Stimulated activated CD4-positive, alpha-beta T cell treated with anti-CD3 and anti-CD28 coated beads, TNF-alpha, amount 100 ng/mL, for 24 hours (primary cell): Measurements from ENCODE around the gene CLINT1.
"Not testable (repeated sequence)": the region's sequence is repeated elsewhere in the genome, so short reads cannot be mapped to it uniquely, and the experiment has no call there.

ENCODE experiments used
- DNase-seq, 3 experiments: peaks; one replicate each; pipeline ENCODE4 v3.0.0-alpha.2; 2020; ENCODE audit warnings: low read depth in 3 of 3

The CLINT1 gene

DNA sequence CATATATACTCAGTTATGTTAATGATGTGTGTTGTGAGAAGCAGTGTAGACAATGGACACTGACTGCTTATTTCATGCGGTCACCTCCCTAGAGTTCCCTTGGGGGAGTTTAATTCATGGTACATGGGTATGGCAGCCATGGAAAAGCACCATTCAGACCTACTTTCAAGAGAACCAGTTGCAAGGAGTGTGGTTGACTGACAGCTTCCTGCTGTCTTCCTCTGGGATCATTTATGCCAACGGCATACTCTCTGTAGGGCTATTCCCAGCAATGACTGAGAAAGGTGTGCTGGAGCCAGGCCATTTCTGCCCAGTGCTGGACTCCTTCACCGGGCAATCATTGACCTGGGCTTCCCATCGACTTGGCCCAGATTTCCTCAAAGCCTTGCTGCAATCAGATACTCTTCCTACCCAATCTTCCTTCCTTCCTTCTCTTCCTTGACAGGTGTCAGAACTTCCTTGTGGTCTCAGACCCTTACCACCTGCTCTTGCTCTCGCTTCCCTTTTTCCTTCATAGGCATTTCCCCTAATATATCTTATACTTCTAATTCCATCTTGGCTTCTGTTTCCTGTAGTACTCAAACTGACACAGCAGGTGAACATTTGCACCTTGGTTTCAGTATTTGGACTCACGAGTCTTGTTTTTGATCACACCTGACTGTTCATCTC lies 3.4 kb upstream of the CLINT1 start:
- no peak for DNase-seq

DNA sequence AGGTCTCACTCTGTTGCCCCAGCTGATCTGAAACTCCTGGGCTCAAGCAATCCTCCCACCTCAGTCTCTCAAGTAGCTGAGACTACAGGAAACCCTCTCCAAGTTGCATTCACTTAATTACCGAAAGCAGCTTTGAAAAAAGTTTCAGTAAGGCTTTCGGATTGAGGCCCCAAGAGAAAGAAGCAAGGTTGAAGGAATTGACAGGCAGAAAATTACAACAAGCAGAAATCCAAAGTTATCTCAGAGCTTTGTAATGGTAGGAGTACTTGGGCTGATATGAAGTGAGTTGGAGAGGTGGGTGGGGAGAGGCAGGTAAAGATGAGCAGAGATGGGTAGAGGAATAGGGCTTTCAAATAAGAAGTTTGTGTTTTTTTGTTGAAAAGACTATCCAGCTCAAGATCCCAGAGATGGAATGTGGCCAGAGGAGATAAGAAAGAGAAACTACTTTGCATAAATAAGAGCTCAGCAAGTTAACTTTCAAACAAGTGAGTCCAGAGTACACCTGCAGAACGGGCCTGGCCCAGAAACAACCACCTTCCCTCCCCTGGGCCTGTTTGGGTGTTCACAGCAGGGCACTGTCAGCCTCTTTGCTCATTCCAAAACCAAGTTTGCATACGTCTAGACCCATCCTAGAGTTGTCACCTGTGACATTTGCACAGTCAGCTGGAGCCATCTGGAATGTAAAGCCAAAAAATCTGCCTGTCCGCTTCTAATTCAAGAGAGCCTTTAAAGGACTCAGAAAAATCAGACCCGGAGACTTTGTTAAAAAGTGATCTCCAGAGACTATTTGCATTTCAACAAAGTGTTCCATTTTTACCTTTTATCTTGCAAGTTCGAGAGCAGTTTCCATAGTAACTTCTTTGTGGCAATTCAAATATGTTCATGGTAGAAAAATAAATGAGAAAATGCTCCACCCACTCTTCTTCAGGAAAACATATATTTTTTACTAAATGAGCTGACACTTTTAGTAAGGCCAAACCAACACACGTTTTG lies 2.2 kb upstream of the CLINT1 start:
- no peak for DNase-seq

DNA sequence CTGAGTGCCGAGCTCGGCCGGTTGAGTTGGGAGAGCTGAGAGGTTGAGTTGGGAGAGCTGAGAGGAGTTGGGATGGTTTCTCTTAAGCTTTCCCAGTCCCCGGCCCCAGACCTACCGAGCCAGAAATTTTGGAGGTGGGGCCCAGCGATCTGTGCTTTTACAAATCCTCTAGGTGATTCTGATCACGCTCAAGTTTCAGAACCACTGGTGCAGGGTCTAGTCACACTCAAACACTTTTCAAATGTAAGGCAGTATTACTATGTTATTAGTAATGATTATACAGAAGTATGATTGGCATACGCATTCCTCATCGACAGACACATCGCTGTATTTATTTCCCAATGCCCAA lies 256 bp upstream of the CLINT1 start:
- no peak for DNase-seq

DNA sequence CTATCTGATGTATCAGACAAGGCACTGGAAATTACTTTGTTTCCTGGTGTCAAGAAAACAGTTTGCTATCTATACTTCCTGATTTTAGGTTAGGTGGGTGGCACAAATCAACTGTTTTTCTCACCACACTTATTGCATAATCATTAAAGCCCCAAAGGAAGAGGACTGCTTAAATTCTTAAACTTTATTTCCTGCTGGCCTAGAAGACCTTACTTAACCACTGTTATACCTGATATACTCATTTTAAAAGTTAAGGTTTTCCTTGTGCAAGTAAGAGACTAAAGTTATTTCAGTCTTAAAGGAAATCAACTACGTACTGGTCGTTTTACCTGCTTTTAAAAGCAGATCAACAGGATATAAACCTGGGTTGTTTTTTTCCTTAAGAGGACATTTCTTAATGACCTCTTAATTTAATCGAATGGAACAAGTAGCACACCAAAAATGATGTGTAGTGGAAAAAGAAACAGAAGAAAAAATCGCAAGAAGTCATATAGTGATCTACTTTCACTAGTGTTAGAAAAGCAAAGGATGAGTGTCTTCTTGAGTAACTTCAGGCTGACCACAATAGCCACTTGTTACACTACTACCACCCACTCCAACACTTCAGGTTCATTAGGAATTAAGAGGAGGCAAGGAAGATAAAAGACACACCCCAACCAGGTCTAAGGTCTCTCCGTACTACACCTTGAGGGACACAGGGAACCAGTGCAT lies 974 bp downstream of the CLINT1 start:
- DNase-seq = no peak

DNA sequence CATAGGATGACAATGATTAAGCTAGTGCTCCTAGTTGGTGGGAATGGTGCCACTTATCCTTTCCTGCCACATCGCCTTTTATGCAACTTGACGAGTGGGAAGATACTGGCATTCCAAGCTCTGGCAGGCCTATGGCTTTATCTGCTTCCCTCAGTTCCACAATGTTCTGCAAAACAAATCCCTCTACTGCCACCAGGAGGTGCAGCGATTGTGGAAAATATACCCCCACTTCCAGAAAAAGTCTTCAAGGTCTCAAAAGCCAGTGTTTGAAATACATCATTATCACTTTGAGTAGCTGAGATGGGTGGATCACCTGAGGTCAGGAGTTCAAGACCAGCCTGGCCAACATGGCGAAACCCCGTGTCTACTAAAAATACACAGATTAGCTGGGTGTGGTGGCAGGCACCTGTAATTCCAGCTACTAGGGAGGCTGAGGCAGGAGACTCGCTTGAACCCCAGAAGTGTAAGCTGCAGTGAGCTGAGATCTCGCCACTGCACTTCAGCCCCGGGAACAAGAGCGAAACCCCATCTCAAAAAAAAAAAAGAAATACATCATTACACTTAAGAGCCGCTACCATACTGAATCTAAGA lies 3.4 kb downstream of the CLINT1 start:
- DNase-seq = no peak

DNA sequence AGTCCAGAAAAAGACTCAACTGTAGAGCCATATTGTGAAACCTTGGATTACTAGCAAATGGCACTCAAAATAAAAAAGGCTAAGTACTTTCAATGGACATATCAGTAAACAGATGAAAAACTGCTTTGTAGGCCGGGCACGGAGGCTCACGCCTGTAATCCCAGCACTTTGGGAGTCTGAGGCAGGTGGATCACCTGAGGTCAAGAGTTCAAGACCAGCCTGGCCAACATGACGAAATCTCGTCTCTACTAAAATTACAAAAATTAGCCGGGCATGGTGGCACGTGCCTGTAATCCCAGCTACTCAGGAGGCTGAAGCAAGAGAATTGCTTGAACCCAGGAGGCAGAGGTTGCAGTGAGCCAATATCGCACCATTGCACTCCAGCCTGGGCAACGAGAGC lies 5.6 kb downstream of the CLINT1 start:
- DNase-seq = not testable (repeated sequence)

DNA sequence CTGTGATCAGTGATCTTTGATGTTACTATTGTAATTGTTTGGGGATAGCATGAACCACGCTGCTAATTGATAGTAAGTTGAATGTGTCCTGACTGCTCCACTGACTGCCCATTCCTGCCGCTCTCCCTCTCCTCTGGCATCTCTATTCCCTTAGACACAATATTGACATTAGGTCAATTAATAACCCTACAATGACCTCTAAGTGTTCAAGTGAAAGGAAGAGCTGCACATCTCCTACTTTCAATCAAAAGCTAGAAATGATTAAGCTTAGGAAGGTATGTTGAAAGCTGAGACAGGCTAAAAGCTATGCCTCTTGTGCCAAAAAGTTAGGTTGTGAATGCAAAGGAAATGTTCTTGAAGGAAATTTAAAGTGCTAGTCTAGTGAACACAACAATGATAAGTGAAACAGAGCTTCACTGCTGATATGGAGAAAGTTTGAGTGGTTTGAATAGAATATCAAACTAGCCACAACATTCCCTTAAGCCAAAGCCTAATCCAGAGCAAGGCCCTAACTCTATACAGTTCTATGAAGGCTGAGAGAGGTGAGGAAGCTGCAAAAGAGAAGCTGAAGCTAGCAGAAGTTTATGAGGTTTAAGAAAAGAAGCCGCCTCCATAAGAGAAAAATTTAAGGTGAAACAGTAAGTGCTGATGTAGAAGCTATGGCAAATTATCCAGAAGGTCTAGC lies 12.9 kb downstream of the CLINT1 start:
- DNase-seq = no peak

DNA sequence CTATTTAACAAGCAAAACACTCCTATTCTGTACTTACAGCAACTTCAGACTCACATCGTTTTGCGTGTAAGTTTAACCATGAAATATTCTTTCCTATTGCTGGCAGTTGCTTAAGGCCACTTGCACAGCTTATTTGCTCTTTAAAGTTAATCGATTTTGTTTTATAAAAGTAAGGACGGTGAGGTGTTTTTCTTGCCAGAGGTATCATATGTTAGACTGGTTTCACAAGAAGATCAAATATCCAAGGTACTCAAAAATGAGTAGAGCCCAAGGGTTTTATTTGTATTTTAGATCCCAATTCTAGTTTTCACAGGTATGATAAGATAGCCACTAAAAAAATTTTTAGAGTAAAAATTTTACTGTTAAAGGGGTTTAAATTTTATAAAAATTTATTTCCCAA lies 16.2 kb downstream of the CLINT1 start:
- DNase-seq = no peak

DNA sequence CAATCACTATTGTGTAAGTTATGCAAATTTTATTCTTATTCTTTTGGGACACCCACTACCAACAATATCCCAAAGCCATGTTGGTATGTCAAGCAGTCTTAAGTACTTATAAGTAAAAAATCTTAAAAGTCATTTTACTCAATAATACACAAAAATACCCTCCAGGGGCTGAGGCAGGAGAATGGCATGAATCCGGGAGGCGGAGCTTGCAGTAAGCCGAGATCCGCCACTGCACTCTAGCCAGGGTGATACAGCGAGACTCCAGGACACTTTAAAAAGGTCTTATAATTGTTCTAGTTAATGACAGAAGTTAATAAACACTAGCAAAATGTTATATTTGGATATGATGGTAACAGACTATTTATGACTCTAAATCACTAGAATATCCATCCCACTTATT lies 16.8 kb downstream of the CLINT1 start:
- DNase-seq = no peak

DNA sequence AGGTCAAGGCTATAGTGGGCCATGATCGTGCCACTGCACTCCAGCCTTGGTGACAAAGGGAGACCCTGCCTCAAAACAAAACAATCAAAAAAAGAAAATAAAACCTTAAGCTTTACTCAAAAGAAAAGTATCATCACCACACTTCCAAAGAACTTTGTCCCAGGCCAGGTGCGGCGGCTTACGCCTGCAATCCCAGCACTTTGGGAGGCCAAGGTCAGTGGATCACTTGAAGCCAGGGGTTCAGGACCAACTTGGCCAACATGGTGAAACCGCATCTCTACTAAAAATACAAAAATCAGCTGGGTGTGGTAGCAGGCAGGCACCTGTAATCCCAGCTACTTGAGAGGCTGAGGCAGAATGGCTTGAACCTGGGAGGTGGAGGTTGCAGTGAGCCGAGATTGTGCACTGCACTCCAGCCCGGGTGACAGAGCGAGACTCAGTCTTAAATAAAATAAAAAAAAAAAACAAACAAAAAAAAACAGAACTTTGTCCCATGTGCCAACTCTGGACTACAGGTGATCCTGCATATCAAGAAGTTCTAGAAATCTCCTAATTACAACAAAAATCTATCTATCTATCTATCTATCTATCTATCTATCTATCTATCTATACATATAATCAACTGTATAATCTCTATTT lies 19.7 kb downstream of the CLINT1 start:
- no peak for DNase-seq

DNA sequence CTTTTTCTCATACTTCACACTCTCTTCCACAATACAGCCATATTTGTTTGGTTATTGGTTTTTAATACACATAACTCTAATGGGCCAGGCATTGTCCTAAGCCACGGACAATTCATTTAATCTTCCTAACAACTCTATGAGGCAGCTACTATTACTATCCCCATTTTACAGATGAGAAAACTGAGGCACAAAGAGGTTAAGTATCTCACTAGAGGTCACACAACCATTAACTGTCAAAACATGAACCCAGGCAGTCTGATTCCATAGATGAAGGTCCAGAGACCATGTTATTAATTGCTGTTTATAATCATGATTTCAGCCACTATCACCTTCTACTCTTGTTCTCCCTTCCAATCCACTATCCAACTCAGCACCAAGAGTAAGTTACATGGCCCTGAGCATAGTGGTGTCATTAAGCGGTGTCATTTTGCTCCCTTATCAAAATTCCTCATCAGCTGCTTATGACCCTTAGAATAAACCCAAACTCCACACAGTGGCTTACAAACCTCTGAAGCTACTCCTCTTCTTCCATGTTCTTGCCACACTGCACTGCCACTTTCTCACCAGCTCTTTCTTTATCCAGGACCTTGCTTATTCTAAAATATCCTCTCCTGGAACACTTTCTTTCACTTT lies 22.7 kb downstream of the CLINT1 start:
- DNase-seq = no peak

DNA sequence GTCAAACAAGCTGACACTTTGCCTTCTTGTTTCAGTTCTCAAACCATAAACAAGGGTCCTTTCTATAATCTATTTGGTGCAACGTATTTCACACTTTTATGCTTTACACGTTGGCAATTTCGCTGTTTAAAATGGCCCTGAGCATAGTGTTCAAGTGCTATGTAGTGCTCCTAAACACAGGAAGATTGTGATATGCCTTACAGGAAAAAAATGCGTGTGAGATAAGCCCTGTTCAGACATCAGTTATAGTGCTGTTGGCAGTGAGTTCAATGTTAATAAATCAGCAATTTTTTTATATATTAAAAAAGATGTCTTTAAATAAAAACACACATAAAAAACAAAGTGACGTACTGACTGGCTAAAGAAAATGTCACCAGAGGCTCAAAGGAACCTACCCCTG lies 23.9 kb downstream of the CLINT1 start:
- DNase-seq = no peak

DNA sequence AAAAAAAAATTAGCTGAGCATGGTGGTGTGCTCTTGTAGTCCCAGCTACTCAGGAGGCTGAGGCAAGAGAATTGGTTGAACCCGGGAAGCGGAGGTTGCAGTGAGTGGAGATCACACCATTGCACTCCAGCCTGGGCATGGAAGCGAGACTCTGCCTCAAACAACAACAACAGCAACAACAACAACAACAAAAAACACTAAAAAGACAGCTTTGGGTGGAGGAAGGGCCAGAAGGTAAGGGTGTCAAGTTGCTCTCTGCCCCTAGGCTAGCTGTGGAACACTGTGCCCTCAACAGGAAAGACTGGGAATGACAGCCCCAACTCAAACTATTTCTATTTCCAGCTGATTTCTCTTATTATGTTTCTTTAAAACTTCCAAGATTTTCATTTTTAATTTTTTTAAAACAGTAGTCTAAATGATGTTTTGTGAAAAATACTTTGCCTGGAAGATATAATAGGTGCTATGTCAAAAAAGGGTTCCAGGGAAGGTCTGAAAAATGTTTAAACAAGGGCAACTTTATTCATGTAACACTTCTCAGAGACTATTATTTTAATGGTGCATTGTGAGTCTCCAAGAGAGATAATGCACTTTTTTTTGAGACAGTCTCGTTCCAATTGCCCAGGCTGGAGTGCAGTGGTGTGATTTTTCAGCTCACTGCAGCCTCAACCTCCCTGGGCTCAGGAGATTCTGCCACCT lies 29.9 kb downstream of the CLINT1 start:
- DNase-seq = no peak

DNA sequence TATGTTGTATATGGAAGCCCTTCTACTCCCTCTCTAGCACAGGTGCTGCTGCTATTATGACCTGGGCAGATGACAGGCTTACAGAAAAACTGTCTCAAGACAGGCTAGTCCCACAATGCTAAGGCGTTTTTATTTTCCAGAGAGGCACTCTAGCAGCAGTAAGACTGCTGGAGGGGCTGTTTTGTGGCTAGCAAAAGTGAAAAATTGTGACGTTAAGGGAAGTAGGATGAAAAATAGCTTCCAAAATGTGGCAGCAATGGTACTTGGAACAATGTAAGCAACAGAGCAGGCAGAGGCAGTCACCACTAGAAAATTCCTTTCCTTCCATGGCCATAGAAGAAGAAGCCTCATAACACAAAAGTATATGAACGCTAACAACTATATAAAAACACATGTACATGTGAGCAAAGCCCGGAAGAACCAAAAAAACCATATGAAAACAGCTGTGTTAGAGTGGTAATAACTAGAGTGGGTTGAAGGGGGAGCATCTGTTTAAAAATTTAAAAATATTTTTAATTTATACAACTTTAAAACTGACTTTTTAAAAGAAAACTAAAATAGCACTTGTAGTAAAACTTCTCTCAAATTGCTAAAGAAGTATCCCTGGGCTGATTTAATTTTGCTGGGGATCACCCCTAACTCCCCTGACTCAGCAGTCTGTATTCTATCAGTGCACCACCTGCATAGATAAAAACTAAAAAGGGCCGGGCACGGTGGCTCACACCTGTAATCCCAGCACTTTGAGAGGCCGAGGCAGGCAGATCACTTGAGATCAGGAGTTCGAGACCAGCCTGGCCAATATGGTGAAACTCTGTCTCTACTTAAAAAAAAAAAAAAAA lies 30.6 kb downstream of the CLINT1 start:
- no peak for DNase-seq

DNA sequence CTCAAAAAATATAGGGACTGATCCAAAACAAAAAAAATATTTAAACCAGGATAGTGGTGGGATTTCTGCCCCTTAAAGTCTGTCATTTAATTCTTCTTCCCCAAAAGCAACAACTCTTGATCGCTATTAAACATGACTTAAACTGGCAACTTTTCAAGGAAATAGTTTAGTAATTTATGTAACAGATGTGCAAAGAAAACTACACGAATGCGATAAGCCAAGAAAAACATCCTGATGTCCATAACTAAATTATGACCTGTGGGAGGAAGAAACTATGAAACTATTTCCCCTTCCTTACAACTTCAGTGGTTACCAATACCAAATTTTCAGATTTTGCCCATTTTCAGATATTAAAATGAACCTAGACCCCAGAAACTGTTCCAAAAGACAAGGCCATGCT lies 31.5 kb downstream of the CLINT1 start:
- DNase-seq = no peak

DNA sequence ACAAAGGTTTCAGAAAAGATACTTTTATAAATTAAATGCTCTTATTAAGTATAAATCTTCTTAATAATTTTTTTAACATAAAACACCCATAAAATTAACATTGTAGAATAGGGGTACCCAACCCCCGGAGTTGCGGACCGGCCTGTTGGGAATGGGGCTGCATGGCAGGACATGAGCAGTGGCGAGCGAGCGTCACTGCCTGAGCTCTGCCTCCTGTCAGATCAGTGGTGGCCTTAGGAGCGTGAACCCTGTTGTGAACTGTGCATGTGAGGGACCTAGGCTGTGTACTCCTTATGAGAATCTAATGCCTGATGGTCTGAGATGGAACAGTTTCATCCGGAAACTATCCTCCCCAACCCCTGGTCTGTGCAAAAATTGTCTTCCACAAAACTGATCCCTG lies 35.3 kb downstream of the CLINT1 start:
- no peak for DNase-seq

DNA sequence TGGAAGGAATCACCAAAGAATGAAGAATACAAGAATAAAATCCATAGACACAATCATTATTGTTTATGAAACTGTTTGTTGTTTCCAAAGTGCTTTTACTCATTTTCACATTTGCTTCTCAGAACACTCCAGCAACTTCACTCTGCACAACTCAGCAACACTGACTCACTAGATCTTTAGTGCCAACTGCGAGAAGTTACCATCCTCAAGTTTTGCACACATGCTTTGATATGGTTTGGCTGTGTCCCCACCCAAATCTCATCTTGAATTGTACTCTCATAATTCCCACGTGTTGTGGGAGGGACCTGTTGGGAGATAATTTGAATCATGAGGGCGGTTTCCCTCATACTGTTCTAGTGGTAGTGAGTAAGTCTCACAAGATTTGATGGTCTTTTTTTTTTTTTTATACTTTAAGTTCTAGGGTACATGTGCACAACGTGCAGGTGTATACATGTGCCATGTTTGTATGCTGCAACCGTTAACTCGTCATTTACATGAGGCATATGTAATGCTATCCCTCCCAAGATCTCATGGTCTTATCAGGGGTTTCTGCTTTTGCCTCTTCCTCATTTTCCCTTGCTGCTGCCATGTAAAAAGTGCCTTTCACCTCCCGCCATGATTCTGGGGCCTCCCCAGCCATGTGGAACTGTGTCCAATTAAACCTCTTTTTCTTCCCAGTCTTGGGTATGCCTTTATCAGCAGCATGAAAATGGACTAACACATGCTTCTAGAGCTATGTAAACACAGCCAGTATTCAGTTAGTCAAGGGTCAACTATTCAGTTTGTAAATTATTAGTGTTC lies 36.9 kb downstream of the CLINT1 start:
- peak in 1 of 3 experiments; percentile 2 for DNase-seq

DNA sequence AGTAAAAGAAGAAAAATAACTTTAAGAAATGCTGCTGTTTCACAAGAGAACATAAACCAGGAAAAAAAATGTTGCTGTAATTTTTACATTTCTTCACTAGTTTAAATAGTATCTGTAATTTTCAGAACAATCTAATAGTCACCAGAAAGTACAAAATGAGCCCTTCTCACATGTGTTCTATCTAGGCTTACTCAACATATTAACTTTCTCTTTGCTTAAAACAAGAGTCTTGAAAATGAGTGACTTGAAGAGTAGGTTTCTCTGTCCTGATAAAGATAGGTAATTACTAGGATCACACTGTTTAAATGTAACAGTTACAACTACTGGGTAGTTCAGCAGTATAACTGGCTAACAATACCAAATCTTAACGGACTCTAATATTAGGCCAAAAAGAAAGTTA lies 37.5 kb downstream of the CLINT1 start:
- no peak for DNase-seq
